ENCODE results near the gene PGGHG.
"Not testable (repeated sequence)": the region's sequence is repeated elsewhere in the genome, so short reads cannot be mapped to it uniquely, and the experiment has no call there.

Gene PGGHG

DNA sequence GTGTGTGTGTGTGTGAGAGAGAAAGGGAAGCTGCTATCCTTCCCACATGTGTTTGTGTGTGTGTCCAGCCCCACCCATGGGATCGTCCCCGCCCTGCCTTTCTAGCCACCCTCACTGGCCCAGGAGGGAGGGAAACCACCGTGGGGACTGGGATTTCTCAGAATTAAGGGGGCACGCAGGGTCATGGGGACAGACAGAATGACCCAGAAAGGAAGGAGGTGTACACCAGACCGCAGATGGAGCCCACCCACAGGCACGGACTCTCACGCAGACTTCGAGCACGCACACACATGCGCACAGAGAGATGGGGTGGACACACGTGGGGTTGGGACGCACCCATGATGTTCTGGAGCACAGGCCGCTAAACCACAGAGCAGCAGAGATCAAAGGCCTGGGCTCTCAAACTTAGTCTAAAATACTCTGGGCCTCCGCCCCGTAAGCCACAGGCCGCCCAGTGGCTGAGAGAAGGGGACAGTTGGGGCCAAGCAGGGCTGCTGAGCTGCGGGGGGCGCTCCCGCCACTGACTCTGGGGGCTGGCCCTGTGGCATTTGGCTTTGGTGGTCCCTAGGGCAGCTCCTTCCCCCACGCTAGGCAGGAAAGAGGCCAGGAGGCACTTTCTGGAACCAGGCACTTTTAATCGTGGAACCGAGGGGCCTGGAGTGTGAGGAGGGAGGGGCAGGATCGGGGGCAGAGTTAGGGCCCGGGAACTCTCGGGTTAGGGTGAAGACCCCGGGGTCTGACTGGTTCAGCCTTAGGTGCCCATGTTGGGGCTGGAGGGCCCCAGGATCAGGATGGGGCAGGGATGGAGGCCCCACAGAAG lies 8.9 kb downstream of the PGGHG start:
- no peak for DNase-seq

- DNase-seq = no peak
Observed at GRCh38 chr11:298406-299065, 9.6 kb downstream of the PGGHG start.

- no peak for DNase-seq
Observed at GRCh38 chr11:299081-299891, 10.4 kb downstream of the PGGHG start, which contains the start of gene IFITM5. Gene IFITM5, minus strand, starts transcription at chr11:299526. Its CDS starts 36 bp downstream, at chr11:299490.

DNA sequence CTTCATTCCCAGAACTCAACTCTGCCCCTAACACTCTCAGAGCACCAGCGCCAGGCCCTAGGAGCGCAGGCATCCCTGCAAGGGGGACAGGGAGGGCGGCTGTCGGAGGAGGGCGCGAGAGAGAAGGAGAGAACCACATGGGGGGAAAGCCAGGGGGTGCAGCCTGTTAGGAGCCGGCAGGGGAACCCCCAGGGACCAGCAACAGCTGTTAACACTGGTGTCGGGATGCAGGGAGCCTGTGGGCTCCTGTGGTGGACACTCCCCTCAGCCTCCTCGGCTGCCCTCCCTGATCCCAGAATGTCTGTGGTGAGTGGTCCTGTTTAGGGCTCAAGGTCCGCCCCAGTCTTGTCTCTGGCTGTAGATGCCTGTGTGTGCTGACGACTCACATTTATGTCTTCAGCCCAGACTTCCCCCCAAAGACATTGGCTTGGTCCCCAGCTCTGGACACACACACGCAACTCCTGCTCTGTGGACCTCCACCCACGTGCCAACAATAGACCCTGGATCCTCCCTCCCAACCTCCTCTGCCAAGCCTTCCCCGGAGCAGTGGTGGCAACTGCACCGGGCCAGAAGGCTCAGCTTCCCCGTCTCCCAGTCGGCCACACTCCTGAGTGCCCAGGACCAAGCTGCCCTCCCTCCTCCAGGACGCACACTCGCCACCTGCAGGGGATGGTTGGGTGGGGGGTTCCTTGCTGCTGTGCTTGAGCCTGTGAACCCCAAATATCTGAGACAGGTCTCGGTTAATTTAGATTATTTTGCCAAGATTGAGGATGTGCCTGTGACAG lies 11.2 kb downstream of the PGGHG start:
- DNase-seq = no peak

DNA sequence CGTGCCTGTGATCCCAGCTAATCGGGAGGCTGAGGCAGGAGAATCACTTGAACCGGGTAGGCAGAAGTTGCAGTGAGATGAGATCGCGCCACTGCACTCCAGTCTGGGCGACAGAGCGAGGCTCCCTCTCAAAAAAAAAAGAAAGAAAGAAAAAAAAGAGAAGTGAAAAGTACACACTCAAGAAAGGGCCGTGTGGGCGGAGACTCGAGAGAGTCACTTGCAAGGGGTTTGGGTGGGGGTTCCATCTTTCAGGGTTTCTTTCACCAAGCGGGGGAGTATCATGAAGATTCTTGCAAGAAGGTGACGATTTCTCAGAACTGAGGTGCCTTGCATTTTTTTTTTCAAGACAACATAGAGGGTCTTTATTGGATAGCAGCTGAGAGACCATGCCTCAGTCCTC lies 14.4 kb downstream of the PGGHG start:
- no peak for DNase-seq

DNA sequence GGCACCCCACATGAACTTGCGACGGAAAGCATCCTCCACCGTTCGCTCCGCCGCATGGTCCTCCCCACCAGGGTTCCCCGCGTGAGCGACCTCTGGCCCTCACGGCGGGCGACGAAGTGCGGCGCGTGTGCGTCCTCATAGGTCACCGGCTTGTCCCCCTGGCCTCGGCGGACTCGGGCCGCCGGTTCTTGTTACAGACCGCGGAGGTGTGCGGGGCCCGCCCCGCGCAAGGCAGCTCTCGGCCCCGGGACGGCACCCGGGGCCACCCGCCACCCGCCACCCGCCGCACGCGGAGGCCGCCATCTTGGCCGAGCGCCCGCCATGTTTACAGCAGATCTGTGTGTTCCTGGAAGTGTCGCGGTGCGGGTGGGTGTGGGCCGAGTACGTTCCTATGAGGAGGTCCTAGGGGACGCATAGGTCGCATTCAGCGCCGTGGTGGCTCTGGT lies 15.2 kb downstream of the PGGHG start:
- DNase-seq = no peak

- DNase-seq = no peak
Observed at GRCh38 chr11:304915-305843, 16.3 kb downstream of the PGGHG start.

DNA sequence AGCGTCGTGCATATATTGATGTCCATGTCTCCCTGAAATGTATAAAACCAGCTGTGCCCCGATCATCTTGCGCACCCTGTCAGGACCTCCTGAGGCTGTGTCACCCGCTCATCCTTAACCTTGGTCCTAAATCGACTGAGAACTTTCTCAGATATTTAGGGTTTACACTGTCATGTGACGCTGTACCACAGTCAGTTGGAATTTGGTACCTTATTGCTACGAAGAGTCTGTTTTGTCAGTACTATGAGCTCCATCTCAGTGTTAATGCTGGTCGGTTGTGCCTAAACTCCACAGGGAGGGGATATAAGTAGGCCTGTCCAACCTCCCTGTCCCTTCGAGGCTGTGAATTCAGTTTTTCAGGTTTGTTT lies 16.9 kb downstream of the PGGHG start:
- DNase-seq = no peak

- DNase-seq = no peak
Observed at GRCh38 chr11:306645-307371, 17.9 kb downstream of the PGGHG start.

DNA sequence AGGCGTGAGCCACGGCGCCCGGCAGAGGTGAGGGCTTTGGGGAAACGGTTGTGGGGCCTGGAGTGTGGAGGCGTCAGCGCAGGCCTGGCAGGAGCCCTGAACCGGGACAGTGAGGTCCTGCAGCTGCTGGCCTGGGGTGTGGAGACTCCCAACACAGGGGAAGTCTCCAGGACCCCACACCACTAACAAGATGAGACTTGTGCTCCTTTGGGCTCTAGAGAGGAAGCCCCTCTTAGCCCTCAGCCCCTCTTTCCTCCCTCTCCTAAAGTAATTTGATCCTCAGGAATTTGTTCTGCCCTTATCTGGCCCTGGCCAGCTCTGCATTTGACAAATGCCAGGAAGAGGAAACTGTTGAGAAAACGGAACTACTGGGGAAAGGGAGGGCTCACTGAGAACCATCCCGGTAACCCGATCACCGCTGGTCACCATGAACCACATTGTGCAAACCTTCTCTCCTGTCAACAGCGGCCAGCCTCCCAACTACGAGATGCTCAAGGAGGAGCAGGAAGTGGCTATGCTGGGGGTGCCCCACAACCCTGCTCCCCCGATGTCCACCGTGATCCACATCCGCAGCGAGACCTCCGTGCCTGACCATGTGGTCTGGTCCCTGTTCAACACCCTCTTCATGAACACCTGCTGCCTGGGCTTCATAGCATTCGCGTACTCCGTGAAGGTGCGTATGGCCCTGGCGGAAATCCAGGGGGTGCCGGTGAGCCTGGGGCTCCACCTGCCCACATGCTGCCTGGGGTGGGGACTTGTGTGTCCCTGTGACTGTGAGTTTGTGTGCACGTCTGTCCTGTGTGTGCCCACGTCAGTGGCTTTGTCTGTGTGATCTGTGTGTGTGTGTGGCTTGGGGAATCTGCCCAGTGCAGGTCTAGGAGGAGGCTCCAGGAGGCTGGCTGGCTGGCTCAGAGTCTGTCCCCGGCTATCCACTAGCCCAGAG lies 19.1 kb downstream of the PGGHG start, which contains the start of gene IFITM2:
Gene IFITM2 (plus strand): TSS at position 51 of the 943 bp plus-strand sequence. CDS start 377 bp downstream, at position 428.
- DNase-seq = peak; percentile 76

- DNase-seq = not testable (repeated sequence)
Observed at GRCh38 chr11:308740-309665, 20.1 kb downstream of the PGGHG start.

GRCh38 chr11:309979-310572 lies 21.1 kb downstream of the PGGHG start:
- DNase-seq = not testable (repeated sequence)

- DNase-seq = not testable (repeated sequence)
Observed at GRCh38 chr11:311013-311748, 22.3 kb downstream of the PGGHG start.

- DNase-seq = no peak
Observed at GRCh38 chr11:312092-312816, 23.3 kb downstream of the PGGHG start.

DNA sequence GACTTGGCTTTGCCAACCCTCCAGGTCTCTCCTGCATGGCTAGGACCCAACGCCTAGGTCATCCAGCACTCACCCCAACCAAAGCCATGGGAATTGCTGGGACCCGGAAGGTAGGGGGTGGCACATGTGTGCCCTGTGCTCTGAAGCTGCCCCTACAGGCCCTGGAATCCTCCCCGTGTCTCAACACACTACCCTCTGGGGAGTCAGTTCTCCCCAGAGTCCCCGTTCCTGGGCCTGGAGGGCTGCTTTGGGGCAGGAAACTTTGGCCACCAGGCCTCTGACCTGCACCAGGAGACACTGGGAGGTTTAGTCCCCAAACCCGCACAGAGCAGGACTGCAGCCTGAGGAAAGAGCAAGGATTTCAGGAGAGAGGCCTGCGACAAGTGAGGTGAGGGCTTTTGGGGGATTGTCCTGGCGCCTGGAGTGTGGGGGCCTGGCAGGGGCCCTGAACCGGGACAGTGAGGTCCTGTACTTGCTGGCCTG lies 24.4 kb downstream of the PGGHG start:
- peak; percentile 63 for DNase-seq

All from right kidney (tissue), 1 donor.